Measurements from ENCODE around the gene RGS3. TPM values are rescaled to one million over a fixed set of nuclear protein-coding genes. Genes with fewer than 3 reads are reported as not detected.

The RGS3 gene
- total and polyA plus RNA-seq, 10 of the 15 experiments (the other 5 are each of a cell fraction or from before 2014, with no cell fraction given): 2.9 to 138 (median 28.8) TPM

- TF ChIP-seq IRF3 (IDR thresholded peaks at IDR 0.05): no peak
- TF ChIP-seq TBL1XR1 (IDR thresholded peaks at IDR 0.05; ENCODE audit: low read depth, low read length): no peak
- peak; percentile 18; the same call in 1 of the 2 replicates for TF ChIP-seq IKZF1 (conservative IDR thresholded peaks at IDR 0.05)
- no peak for TF ChIP-seq ELK1 (IDR thresholded peaks at IDR 0.05; ENCODE audit: low read depth, low read length)
- no peak for TF ChIP-seq HDAC6 (IDR thresholded peaks at IDR 0.05; ENCODE audit: unreplicated experiment)
- no peak for TF ChIP-seq SRF (IDR thresholded peaks at IDR 0.05; ENCODE audit: low read depth in 2 of 2, low read length in 2 of 2)
- TF ChIP-seq LARP7 (IDR thresholded peaks at IDR 0.05): 0 out of 2 replicates have a peak, but pooled peaks have one; percentile 43
- TF ChIP-seq NFYB (IDR thresholded peaks at IDR 0.05; ENCODE audit: insufficient read depth, low read depth, low read length): peak; percentile 53; the same call in 1 of the 2 replicates
- TF ChIP-seq MEF2B (IDR thresholded peaks at IDR 0.05; ENCODE audit: partially characterized antibody, poor library complexity, severe bottlenecking): peak; percentile 62
- no peak for TF ChIP-seq HCFC1 (IDR thresholded peaks at IDR 0.05; ENCODE audit: low read length)
- TF ChIP-seq SREBF2 (IDR thresholded peaks at IDR 0.05; ENCODE audit: low read length): no peak
- no peak for TF ChIP-seq NFYA (IDR thresholded peaks at IDR 0.05; ENCODE audit: borderline replicate concordance, low read depth, low read length)
- peak; percentile 82 for TF ChIP-seq BMI1 (IDR thresholded peaks at IDR 0.05; ENCODE audit: borderline replicate concordance)
- TF ChIP-seq GABPA (IDR thresholded peaks at IDR 0.05; ENCODE audit: low read depth): no peak
- TF ChIP-seq POLR2A (IDR thresholded peaks at IDR 0.05; ENCODE audit: low read depth, low read length): no peak
Measured at GRCh38 chr9:113593682-113594281, 130.3 kb downstream of the RGS3 start (continued).

Data from GM12878 (cell line).